Stomach (tissue), 9 donors: ENCODE data around the gene MGAT5. TPM values are rescaled to one million over a fixed set of nuclear protein-coding genes. Genes with fewer than 3 reads are reported as not detected.
A peak's percentile ranks its signal among the peaks of the same experiment; 100 is the strongest.

Source experiments
- DNase-seq, 2 donors: peaks; one replicate each; pipeline versions ENCODE4 v3.0.0 to v3.0.0-alpha.2; 2013 to 2019
- H3K27ac ChIP-seq, 5 donors: fragments of 200-600 bp in 4 of 5; sonication (generic) in 4 of 5; one replicate each; pipeline ENCODE4 v1.5.1; 2013 to 2019; ENCODE audit warnings: mild to moderate bottlenecking in 1 of 5, moderate library complexity in 1 of 5
- H3K27me3 ChIP-seq, 3 donors: fragments of 200-600 bp; sonication (generic); one replicate each; pipeline ENCODE4 v1.5.1; 2017 to 2019; ENCODE audit warnings: mixed run types in 1 of 3
- H3K36me3 ChIP-seq, 4 donors: fragments of 200-600 bp; sonication (generic); 1 replicate in 3 of 4; 2 replicates in 1 of 4; pipeline ENCODE4 v1.5.1; 2016 to 2019
- H3K4me1 ChIP-seq, 4 donors: fragments of 200-600 bp; sonication (generic); one replicate each; pipeline ENCODE4 v1.5.1; 2016 to 2019
- H3K4me3 ChIP-seq, 4 donors: fragments of 200-600 bp; sonication (generic) in 3 of 4; one replicate each; pipeline ENCODE4 v1.5.1; 2016 to 2019; ENCODE audit warnings: mild to moderate bottlenecking in 1 of 4
- H3K9me3 ChIP-seq, 4 donors: fragments of 200-600 bp; sonication (generic); one replicate each; pipeline ENCODE4 v1.5.1; 2016 to 2019
- EP300 ChIP-seq: sonication (generic); formaldehyde crosslinking; IDR thresholded peaks from one replicate; pipeline ENCODE4 v1.6.1; 2017; ENCODE audit warnings: antibody characterized with exemption
- POLR2A ChIP-seq, 4 donors: fragments of 450-650 bp; IDR thresholded peaks; one replicate each; pipeline ENCODE4 v1.6.1; 2016; ENCODE audit warnings: antibody characterized with exemption in 4 of 4, control low read depth in 2 of 4, mild to moderate bottlenecking in 1 of 4, moderate library complexity in 1 of 4
- POLR2AphosphoS5 ChIP-seq, 3 donors: sonication (generic); formaldehyde crosslinking; IDR thresholded peaks; one replicate each; pipeline ENCODE4 v1.6.1; 2016; ENCODE audit warnings: antibody characterized with exemption in 3 of 3
- WGBS, 5 donors: extraction: QIAGEN DNeasy Blood & Tissue Kit in 3 of 5; methylation state at CpG; one replicate each; pipeline versions ENCODE4 v1.1.5 to v1.1.7; 2013 to 2018; 5-methylcytosine and 5-hydroxymethylcytosine counted together
- intact Hi-C: fragments of 100-400 bp; cut with DNase I; formaldehyde crosslinking; loops from one replicate; pipeline ENCODE4 v1.15.1; 2023; ENCODE audit warnings: low total_unique reads
- polyA plus RNA-seq, 3 donors: library from polyadenylated mRNA; stranded (reverse); fragments of 200-250 nt; gene quantifications; one replicate each; pipeline ENCODE4 v1.2.3, GENCODE V29; 2013
- total RNA-seq, 5 donors: library from RNA; depleted of rRNA; stranded (reverse); fragments of >200 nt; gene quantifications; one replicate each; pipeline versions ENCODE4 v1.1.0 to v1.2.3, GENCODE V29; 2014 to 2016
- TF ChIP-seq, protein P1 (sequence below), 7 experiments: fragments of 450-650 bp in 4 of 7; fragments of 200-600 bp in 3 of 7; sonication (generic) in 3 of 7; IDR thresholded peaks; one replicate each; pipeline ENCODE4 v1.5.1; 2016 to 2019; ENCODE audit warnings: antibody characterized with exemption in 7 of 7, control low read depth in 2 of 7, mild to moderate bottlenecking in 1 of 7
- donor health status: healthy with polysubstance abuse.
- donor health status: Bipolar disorder and iron deficiency.
- donor health status: healthy.

MGAT5 gene
- total and polyA plus RNA-seq, 8 donors = 3.9 to 125 (median 46.0) TPM

DNA sequence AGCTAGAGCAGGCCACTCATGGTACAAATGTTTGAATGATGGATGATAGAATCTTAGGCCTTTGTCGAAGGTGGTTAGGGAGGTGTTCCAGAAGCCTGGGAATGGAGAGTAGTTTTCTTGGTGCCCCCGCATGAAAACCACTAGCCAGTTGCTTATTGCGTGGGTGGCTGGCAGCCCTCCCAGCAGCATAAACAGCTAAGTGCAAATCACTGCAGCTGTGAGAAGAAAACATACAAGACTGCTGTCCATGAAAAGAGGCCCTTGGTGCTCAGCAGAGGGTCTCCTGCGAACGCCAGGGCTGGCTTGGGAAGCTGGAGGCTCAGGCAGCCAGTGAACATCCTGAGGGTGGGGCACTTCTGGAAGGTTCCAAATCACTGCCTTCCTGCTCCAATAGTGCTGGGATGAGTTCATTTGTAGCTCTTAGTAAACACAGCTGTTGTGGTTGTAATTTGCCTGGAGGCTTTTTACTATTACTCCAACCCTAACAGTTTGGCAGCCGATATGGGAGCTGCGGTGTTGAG, 118.8 kb downstream of the MGAT5 start:
- DNase-seq = peak in 1 of 2 donors; percentile 78
- Histone ChIP-seq H3K27ac (peak overlapping the region in 1 of 5 donors; percentile 41), H3K9me3 (no peaks in the 10 kb centered on the region), H3K4me3 (no peak overlapping the region), H3K4me1 (peaks cover 3 to 62% (median 30%) of the 10 kb centered on the region in 4 donors), H3K36me3 (peaks cover 0 to 21% (median 11%) of the 10 kb centered on the region in 4 donors), H3K27me3 (no peaks in the 10 kb centered on the region)
- 46 to 82% (median 75%) methylated on average over 7 of the region's 7 CpGs for WGBS, 5 donors
- intact Hi-C loops = no loop called here
- TF ChIP-seq POLR2AphosphoS5 (IDR thresholded peaks at IDR 0.05) (peak in 1 of 3 donors; percentile 28), EP300 (no peak), POLR2A (IDR thresholded peaks at IDR 0.05) (no peak)
- TF ChIP-seq, protein P1, sequence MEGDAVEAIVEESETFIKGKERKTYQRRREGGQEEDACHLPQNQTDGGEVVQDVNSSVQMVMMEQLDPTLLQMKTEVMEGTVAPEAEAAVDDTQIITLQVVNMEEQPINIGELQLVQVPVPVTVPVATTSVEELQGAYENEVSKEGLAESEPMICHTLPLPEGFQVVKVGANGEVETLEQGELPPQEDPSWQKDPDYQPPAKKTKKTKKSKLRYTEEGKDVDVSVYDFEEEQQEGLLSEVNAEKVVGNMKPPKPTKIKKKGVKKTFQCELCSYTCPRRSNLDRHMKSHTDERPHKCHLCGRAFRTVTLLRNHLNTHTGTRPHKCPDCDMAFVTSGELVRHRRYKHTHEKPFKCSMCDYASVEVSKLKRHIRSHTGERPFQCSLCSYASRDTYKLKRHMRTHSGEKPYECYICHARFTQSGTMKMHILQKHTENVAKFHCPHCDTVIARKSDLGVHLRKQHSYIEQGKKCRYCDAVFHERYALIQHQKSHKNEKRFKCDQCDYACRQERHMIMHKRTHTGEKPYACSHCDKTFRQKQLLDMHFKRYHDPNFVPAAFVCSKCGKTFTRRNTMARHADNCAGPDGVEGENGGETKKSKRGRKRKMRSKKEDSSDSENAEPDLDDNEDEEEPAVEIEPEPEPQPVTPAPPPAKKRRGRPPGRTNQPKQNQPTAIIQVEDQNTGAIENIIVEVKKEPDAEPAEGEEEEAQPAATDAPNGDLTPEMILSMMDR (IDR thresholded peaks at IDR 0.05) = no peak

DNA sequence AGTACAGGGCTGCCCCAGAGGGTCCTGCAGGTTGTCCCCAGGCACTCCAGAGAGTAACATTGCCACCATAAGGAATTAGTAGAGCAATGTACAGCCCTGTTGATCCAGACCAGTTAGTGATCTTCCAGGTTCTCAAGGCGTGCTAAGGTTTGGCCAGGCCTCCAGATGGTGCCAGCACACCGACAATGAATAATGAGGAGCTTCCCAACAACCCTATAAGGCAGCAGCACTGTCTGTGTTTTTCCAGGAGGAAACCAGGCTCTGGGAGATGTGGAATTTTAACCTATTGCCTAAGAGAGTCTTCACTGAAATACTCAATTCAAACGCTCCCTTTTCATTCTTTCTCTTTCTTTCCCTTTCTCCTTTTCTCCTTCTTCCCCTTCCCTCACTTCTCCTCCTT, 122.1 kb downstream of the MGAT5 start:
- Histone ChIP-seq H3K4me3 (no peak overlapping the region), H3K27ac (peak overlapping the region in 3 of 5 donors; percentile 46 to 75 (median 46)), H3K36me3 (peaks cover 0 to 29% (median 12%) of the 10 kb centered on the region in 4 donors), H3K27me3 (no peaks in the 10 kb centered on the region), H3K9me3 (no peaks in the 10 kb centered on the region), H3K4me1 (peaks cover 3 to 52% (median 18%) of the 10 kb centered on the region in 4 donors)
- intact Hi-C loops = no loop called here
- TF ChIP-seq EP300 = no peak
- TF ChIP-seq, protein P1 (IDR thresholded peaks at IDR 0.05) = peak in 2 of 7 experiments; percentile 12 to 35
- no peak for TF ChIP-seq POLR2A (IDR thresholded peaks at IDR 0.05)
- TF ChIP-seq POLR2AphosphoS5 (IDR thresholded peaks at IDR 0.05) = peak in 1 of 3 donors; percentile 35
- DNase-seq = peak in 1 of 2 donors; percentile 80
- WGBS, 5 donors = 57 to 67% (median 59%) methylated on average over 3 of the region's 3 CpGs

DNA sequence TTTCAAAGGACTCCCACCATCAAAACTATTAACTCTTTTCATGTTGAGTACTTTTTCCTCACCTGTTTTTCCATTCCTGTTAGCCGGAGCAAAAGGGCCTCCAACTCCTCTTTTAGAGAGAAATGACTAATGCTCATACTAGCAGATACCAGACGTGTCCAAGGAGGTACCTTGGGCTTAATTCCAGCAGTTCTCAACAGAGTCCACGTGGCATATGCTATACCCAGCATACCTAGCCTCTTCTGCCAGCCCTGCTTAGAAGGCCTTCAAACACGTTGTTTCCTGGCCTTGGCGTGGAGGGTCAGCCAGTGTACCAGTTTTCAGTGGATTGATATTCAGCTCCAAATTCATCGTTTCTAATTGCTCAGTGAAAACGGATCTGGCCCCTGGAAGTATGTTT, 123.9 kb downstream of the MGAT5 start:
- intact Hi-C loops = no loop called here
- Histone ChIP-seq H3K4me3 (no peak overlapping the region), H3K9me3 (no peaks in the 10 kb centered on the region), H3K27me3 (no peaks in the 10 kb centered on the region), H3K4me1 (peaks cover 3 to 36% (median 14%) of the 10 kb centered on the region in 4 donors), H3K27ac (no peak overlapping the region), H3K36me3 (peaks cover 0 to 30% (median 6%) of the 10 kb centered on the region in 4 donors)
- WGBS, 5 donors = 84 to 89% (median 89%) methylated on average over 7 of the region's 7 CpGs
- TF ChIP-seq POLR2AphosphoS5 (IDR thresholded peaks at IDR 0.05) (no peak), EP300 (no peak), POLR2A (IDR thresholded peaks at IDR 0.05) (no peak)
- TF ChIP-seq, protein P1 (IDR thresholded peaks at IDR 0.05) = no peak
- DNase-seq = no peak

DNA sequence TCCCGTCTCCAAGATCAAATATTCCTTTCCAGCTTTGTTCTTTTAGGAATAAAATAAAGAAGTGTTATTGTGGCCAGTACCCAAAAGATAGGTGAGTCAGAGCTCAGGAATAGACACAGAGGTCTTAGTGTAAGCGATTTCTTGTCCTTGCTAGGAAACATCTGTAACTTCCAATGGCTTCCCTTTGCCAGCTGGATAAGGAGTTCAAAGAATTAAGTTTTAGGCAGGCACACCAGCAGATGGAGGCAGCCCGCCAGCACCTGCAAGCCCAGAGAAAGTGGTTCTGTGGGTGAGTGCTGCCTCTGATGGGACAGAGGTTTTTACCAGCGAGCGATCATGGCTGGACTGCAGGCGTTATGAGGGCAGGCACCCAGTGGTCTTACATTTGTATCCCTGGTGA, 125.4 kb downstream of the MGAT5 start:
- peaks cover 3 to 27% (median 10%) of the 10 kb centered on the region in 4 donors for H3K4me1 ChIP-seq
- no peak overlapping the region for H3K27ac ChIP-seq
- DNase-seq = no peak
- no peaks in the 10 kb centered on the region for H3K9me3 ChIP-seq
- peaks cover 0 to 21% (median 3%) of the 10 kb centered on the region in 4 donors for H3K36me3 ChIP-seq
- no peaks in the 10 kb centered on the region for H3K27me3 ChIP-seq
- intact Hi-C loops = no loop called here
- H3K4me3 ChIP-seq = no peak overlapping the region
- TF ChIP-seq POLR2A (IDR thresholded peaks at IDR 0.05) = no peak
- TF ChIP-seq EP300 = no peak
- TF ChIP-seq POLR2AphosphoS5 (IDR thresholded peaks at IDR 0.05) = no peak
- TF ChIP-seq, protein P1 (IDR thresholded peaks at IDR 0.05) = no peak
- 74 to 90% (median 85%) methylated on average over 6 of the region's 6 CpGs for WGBS, 5 donors
